Left ventricle myocardium inferior (tissue), 1 donor: ENCODE measurements around the gene SPAG9. TPM values are rescaled to one million over a fixed set of nuclear protein-coding genes. Genes with fewer than 3 reads are reported as not detected.
A peak's percentile ranks its signal among the peaks of the same experiment; 100 is the strongest.

ENCODE experiments used
- DNase-seq: peaks from one replicate; pipeline ENCODE4 v3.0.0-alpha.2; 2020
- H3K27ac ChIP-seq: fragments of 200-600 bp; replicated peaks from 2 replicates; pipeline ENCODE4 v1.8.0; 2021
- H3K27me3 ChIP-seq: fragments of 200-600 bp; 2 replicates; pipeline ENCODE4 v1.8.0; 2021; ENCODE audit warnings: low read depth
- H3K36me3 ChIP-seq: fragments of 200-600 bp; 2 replicates; pipeline ENCODE4 v1.8.0; 2021
- H3K4me1 ChIP-seq: fragments of 200-600 bp; 2 replicates; pipeline ENCODE4 v1.8.0; 2021
- H3K4me3 ChIP-seq: fragments of 200-600 bp; 2 replicates; pipeline ENCODE4 v1.8.0; 2021; ENCODE audit warnings: mild to moderate bottlenecking, moderate library complexity
- H3K9me3 ChIP-seq: fragments of 200-600 bp; replicated peaks from 2 replicates; pipeline ENCODE4 v1.8.0; 2021
- intact Hi-C: fragments of 100-400 bp; cut with micrococcal nuclease; formaldehyde crosslinking; loops from one replicate; pipeline ENCODE4 v1.11.0; 2022
- total RNA-seq: library from RNA; stranded (reverse); fragmentation: NEBNext Ultra II Directional; extraction: Animal tissue kit (Norgen Biotek cat#: 25700); gene quantifications from one replicate; pipeline ENCODE4 v1.2.1, GENCODE V29; 2021
- TF ChIP-seq, protein P1 (sequence below): fragments of 200-600 bp; IDR thresholded peaks from 2 replicates; pipeline ENCODE4 v1.8.0; 2021; ENCODE audit warnings: antibody characterized with exemption, mild to moderate bottlenecking, borderline replicate concordance
- donor health status: DM: no; HTN: yes; CAD: no; lungs with severe emphysema.

Gene SPAG9
- total RNA-seq, 1 donor from 2014 or later, result 43.8 TPM

DNA sequence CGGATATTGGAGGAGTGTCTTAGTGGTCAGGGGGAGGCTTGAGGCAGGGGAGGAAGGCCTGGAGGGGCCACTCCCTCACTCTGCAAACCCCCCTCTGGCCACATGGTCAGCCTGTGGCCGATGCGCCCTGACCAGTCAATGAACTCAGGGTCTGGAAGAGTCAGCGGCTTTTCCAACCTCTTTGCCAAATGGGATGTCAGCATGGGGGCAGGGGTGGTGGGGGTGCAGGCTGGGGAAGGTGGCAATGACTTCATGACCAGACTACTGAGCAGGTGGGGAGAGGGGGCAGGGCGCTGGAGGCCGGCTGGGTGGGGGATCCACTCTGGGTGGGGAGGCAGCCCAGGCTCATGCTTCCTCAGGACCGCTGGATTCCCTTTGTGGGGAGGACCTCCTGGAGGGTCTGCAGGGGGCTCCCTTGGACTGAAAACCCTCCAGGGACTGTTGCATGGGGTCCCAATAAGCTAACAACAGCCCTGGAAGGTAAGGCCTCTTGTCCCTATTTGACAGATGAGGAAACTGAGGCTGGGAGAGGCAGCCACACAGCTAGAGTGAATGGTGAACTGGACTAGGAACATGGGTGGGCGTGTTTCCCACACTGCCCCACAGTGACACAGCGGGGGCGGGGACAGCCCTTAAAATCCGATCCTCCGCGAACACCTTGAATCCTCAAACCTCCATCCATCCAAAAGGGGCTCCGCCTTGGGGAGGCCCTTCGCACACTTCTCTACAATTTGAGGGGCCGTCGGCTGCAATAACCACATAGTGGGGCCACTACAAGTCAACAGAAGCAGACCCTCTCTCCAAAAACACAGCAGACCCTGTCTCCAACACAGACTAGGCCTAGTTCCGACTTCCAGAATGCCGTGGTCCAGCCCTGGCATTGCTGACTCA is 173.5 kb downstream of the SPAG9 start:
- no peak for DNase-seq
- Histone ChIP-seq H3K36me3 (no peaks in the 10 kb centered on the region), H3K4me3 (no peak overlapping the region), H3K27me3 (no peaks in the 10 kb centered on the region), H3K4me1 (peaks cover 72% of the 10 kb centered on the region), H3K9me3 (no peaks in the 10 kb centered on the region), H3K27ac (peak overlapping the region; percentile 92)
- intact Hi-C loops, result no loop called here
- TF ChIP-seq, protein P1, sequence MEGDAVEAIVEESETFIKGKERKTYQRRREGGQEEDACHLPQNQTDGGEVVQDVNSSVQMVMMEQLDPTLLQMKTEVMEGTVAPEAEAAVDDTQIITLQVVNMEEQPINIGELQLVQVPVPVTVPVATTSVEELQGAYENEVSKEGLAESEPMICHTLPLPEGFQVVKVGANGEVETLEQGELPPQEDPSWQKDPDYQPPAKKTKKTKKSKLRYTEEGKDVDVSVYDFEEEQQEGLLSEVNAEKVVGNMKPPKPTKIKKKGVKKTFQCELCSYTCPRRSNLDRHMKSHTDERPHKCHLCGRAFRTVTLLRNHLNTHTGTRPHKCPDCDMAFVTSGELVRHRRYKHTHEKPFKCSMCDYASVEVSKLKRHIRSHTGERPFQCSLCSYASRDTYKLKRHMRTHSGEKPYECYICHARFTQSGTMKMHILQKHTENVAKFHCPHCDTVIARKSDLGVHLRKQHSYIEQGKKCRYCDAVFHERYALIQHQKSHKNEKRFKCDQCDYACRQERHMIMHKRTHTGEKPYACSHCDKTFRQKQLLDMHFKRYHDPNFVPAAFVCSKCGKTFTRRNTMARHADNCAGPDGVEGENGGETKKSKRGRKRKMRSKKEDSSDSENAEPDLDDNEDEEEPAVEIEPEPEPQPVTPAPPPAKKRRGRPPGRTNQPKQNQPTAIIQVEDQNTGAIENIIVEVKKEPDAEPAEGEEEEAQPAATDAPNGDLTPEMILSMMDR, result no peak

DNA sequence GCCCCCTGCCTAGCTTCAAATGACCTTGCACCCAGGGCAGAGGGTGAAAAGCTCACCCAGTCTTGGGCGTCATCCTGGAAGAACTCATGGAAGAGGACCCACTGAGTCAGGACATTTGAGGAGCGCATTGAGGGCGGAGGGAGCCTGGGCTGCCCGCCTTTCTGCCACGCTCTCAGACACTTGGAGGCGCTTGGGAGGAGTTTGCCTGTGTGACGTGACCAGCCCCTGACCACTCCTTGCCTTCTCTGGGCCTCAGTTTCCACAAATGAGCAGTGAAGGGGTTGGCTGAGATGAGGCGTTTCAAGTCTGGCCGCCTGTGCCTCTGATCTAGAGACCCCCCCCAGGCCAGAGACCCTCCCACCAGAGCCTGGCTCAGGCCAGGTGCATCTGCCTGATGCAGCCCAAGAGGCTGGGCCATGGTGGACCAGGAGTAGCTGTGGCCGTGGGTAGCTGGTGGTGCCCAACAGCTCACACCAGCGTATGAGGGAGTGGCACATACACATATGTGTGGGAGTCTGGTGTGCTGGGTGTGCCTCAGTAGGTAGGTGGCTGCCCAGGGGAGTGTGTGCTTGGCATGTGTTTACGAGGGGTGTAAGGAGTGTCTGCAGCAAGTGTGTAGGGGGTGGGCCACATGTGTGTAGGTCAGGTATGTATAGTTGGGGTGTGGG is 174.3 kb downstream of the SPAG9 start:
- Histone ChIP-seq H3K27me3 (no peaks in the 10 kb centered on the region), H3K36me3 (no peaks in the 10 kb centered on the region), H3K4me1 (peaks cover 66% of the 10 kb centered on the region), H3K9me3 (no peaks in the 10 kb centered on the region), H3K4me3 (no peak overlapping the region), H3K27ac (peak overlapping the region; percentile 12)
- intact Hi-C loops, result no loop called here
- DNase-seq, result no peak
- TF ChIP-seq, protein P1, result no peak

DNA sequence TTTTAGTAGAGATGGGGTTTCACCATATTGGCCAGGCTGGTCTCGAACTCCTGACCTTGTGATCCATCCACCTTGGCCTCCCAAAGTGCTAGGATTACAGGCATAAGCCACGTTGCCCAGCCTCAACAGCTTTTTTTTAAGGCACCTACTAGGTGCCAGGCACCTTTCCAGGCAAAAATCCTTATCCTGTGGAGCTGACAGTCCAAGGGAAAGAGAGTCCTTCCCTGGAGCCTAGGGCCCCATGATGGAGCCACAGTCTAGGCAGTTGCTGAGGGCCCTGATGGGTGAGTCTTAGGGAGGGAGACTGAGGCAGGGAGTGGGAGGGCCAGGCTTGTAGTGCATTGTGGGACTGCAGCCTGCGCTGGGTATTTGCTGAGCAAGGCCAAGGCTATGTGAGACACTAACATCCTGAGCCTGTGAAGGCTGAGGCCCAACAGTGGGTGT is 174.9 kb downstream of the SPAG9 start:
- H3K4me3 ChIP-seq, result no peak overlapping the region
- peak overlapping the region; percentile 12 for H3K27ac ChIP-seq
- H3K4me1 ChIP-seq, result peaks cover 62% of the 10 kb centered on the region
- intact Hi-C loops, result no loop called here
- H3K27me3 ChIP-seq, result no peaks in the 10 kb centered on the region
- no peaks in the 10 kb centered on the region for H3K36me3 ChIP-seq
- TF ChIP-seq, protein P1, result no peak
- DNase-seq, result no peak
- H3K9me3 ChIP-seq, result no peaks in the 10 kb centered on the region

DNA sequence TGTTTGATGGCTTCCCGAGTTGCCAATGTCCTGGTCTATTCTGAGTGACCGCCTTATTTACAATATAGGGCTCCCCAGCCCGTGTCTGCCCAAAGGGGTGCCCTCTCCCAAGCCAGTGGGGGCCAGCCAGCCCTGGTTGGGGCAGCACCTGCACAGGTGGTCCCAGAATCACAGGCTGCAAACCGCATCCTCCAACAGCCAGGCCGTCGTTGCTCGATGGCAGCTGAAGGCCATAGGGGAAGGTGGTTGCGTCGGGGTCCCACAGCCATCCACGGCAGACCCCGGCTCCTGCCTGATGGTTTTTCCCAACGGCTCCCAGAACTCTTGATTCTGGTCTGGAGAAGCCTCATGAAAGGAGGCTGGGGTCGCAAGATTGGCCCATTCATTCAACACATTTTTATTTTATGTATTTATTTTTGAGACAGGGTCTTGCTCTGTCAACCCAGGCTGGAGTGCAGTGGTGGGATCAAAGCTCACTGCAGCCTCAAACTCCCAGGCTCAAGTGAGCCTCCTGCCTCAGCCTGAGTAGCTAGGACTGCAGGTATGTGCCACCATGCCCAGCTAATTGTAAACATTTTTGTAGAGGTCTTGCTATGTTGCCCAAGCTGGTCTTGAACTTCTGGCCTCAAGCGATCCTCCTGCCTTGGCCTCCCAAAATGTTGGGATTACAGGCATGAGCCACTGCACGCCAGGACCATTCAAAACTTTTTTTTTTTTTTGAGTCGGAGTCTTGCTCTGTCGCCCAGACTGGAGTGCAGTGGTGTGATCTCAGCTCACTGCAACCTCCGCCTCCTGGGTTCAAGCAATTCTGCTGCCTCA is 175.6 kb downstream of the SPAG9 start:
- H3K27ac ChIP-seq, result peak overlapping the region; percentile 98
- intact Hi-C loops, result no loop called here
- no peak for DNase-seq
- H3K4me1 ChIP-seq, result peaks cover 55% of the 10 kb centered on the region
- H3K9me3 ChIP-seq, result no peaks in the 10 kb centered on the region
- H3K36me3 ChIP-seq, result no peaks in the 10 kb centered on the region
- TF ChIP-seq, protein P1, result no peak
- H3K4me3 ChIP-seq, result peak overlapping the region; percentile 73
- H3K27me3 ChIP-seq, result no peaks in the 10 kb centered on the region
